Measurements from ENCODE around the gene USP40. TPM values are rescaled to one million over a fixed set of nuclear protein-coding genes. Genes with fewer than 3 reads are reported as not detected.

Gene USP40
- total RNA-seq, 1 experiment from 2014 or later: 34.9 TPM

DNA sequence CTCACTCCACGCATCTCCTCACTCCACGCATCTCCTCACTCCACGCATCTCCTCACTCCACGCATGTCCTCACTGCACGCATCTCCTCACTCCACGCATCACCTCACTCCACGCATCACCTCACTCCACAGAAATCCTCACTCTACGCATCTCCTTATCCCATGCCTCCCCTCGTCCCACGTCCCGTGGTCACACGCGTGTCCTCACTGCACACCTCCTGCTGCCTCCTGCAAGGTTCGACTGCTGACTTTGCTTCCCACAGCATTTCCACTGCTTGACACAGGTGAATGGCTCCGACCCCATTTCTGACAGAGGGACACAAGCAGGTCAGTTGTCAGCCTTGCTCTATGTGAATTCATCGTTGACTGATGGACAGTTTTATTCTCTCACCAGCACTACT lies 103.0 kb downstream of the USP40 start:
- Histone ChIP-seq H3K27ac (ENCODE audit: low read depth, low read length) (no peak overlapping the region), H4K20me1 (ENCODE audit: insufficient read depth) (no peaks in the 10 kb centered on the region), H3K9me2 (ENCODE audit: insufficient read depth) (no peaks in the 10 kb centered on the region), H3K36me3 (ENCODE audit: control insufficient read depth in 1 of 2, insufficient read depth in 2 of 2, low read length in 2 of 2) (peaks cover 18% of the 10 kb centered on the region in 2 experiments), H3K27me3 (ENCODE audit: insufficient read depth, low read length) (no peaks in the 10 kb centered on the region), H3K9me3 (ENCODE audit: control insufficient read depth in 1 of 2, insufficient read depth in 1 of 2, low read depth in 1 of 2, low read length in 2 of 2) (no peaks in the 10 kb centered on the region), H3K4me2 (ENCODE audit: low read length) (no peak overlapping the region), H3K4me1 (ENCODE audit: control insufficient read depth in 1 of 2, insufficient read depth in 2 of 2, low read length in 2 of 2) (no peaks in the 10 kb centered on the region), H2AFZ (ENCODE audit: low read depth, low read length, poor library complexity, severe bottlenecking) (no peak overlapping the region), H3K4me3 (replicated peaks in 1 of 2; ENCODE audit: low read depth in 1 of 2, low read length in 2 of 2) (no peak overlapping the region), H3K79me2 (ENCODE audit: insufficient read depth, low read length) (no peaks in the 10 kb centered on the region), H3K9ac (ENCODE audit: low read length) (no peak overlapping the region)
- intact Hi-C loops (cut with micrococcal nuclease): no loop called here
- ATAC-seq: no peak
- CTCF ChIA-PET: no interaction called here
- BruUV-seq (replicated peaks): no TSS peak
- DNase-seq (ENCODE audit: low read depth, low spot score): no peak
- RAD21 ChIA-PET (ENCODE audit: low non-redundant PET in 1 of 2, low total read pairs in 2 of 2, uncharacterized antibody in 2 of 2, unreplicated experiment in 2 of 2): no interaction called here
- POLR2A ChIA-PET: no interaction called here
- TF ChIP-seq CEBPB (IDR thresholded peaks at IDR 0.05; ENCODE audit: low read depth) (no peak), EZH2 (IDR thresholded peaks at IDR 0.05) (no peak), POLR2AphosphoS5 (IDR thresholded peaks at IDR 0.05; ENCODE audit: low read depth, low read length) (no peak), RAD21 (IDR thresholded peaks at IDR 0.05; ENCODE audit: low read depth) (no peak), FOSL1 (IDR thresholded peaks at IDR 0.05; ENCODE audit: low read depth) (no peak), EGR1 (IDR thresholded peaks at IDR 0.05; ENCODE audit: low read depth) (no peak), YY1 (IDR thresholded peaks at IDR 0.05; ENCODE audit: extremely low read depth, insufficient replicate concordance, low read depth, low read length) (no peak), CBX3 (IDR thresholded peaks at IDR 0.05; ENCODE audit: low read depth) (no peak), ZFX (IDR thresholded peaks at IDR 0.05) (no peak), ZNF274 (IDR thresholded peaks at IDR 0.05; ENCODE audit: low read depth, low read length) (no peak)
- TF ChIP-seq, protein P1, sequence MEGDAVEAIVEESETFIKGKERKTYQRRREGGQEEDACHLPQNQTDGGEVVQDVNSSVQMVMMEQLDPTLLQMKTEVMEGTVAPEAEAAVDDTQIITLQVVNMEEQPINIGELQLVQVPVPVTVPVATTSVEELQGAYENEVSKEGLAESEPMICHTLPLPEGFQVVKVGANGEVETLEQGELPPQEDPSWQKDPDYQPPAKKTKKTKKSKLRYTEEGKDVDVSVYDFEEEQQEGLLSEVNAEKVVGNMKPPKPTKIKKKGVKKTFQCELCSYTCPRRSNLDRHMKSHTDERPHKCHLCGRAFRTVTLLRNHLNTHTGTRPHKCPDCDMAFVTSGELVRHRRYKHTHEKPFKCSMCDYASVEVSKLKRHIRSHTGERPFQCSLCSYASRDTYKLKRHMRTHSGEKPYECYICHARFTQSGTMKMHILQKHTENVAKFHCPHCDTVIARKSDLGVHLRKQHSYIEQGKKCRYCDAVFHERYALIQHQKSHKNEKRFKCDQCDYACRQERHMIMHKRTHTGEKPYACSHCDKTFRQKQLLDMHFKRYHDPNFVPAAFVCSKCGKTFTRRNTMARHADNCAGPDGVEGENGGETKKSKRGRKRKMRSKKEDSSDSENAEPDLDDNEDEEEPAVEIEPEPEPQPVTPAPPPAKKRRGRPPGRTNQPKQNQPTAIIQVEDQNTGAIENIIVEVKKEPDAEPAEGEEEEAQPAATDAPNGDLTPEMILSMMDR (IDR thresholded peaks at IDR 0.05 in 2 of 3, conservative IDR thresholded peaks at IDR 0.05 in 1 of 3; ENCODE audit: borderline replicate concordance in 1 of 3, insufficient read depth in 1 of 3, low read depth in 2 of 3, low read length in 2 of 3): no peak

All from HCT116 (cell line).